Measurements from ENCODE around the gene C12orf75.

Gene C12orf75

DNA sequence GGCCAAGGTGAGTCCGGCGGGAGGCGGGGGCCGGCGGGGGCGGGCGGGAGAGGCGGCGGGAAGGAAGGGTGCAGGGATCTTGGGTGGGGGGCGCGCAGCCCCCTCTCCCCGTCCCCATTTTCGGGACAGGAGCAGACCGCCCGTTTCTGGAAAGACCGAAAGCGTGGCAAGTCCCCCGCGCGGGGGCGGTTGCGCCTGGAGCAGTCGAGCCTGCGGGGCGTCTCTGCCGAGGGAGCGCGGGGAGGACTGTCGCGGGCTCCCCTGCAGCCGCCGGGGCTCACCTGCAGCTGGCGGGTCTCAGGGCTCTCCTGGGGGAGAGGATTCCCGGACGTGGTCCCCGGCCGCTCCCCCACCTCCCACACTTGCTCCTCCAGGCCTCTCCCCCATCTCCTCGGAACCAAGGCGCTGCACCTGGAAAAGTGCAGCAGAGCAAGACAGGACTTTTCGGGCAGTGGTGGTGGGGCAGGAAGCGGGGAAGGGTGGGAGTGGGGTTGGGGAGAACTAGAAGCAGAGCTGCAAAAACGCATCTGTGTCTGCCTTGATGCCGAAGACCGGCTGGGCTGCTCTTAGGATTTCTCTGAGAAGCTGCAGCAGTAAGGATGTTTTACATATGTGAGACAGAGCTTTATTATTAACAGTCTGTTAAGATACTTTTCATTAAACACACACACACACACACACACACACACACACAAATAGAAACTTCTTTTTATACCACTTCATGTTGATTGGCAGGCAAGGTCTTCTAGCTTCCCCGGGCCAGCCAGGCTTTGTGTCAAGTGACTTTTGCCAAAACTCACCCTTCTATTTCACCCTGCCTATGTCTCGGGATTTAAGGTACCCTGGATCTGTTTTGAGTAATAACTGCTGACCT is 677 bp downstream of the C12orf75 start (continued):
- no peak for TF ChIP-seq IKZF3 (tag by site-specific recombination; IDR thresholded peaks at IDR 0.05)
- no peak for TF ChIP-seq ZNF558 (tag by site-specific recombination; IDR thresholded peaks at IDR 0.05)
- TF ChIP-seq ZNF561 (tag by site-specific recombination; IDR thresholded peaks at IDR 0.05; ENCODE audit: borderline replicate concordance) = no peak
- no peak for TF ChIP-seq ZNF174 (tag by site-specific recombination; IDR thresholded peaks at IDR 0.05)
- TF ChIP-seq, protein P1, sequence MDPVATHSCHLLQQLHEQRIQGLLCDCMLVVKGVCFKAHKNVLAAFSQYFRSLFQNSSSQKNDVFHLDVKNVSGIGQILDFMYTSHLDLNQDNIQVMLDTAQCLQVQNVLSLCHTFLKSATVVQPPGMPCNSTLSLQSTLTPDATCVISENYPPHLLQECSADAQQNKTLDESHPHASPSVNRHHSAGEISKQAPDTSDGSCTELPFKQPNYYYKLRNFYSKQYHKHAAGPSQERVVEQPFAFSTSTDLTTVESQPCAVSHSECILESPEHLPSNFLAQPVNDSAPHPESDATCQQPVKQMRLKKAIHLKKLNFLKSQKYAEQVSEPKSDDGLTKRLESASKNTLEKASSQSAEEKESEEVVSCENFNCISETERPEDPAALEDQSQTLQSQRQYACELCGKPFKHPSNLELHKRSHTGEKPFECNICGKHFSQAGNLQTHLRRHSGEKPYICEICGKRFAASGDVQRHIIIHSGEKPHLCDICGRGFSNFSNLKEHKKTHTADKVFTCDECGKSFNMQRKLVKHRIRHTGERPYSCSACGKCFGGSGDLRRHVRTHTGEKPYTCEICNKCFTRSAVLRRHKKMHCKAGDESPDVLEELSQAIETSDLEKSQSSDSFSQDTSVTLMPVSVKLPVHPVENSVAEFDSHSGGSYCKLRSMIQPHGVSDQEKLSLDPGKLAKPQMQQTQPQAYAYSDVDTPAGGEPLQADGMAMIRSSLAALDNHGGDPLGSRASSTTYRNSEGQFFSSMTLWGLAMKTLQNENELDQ (tag by site-specific recombination; IDR thresholded peaks at IDR 0.05; ENCODE audit: low read depth) = no peak
- TF ChIP-seq, protein P2, sequence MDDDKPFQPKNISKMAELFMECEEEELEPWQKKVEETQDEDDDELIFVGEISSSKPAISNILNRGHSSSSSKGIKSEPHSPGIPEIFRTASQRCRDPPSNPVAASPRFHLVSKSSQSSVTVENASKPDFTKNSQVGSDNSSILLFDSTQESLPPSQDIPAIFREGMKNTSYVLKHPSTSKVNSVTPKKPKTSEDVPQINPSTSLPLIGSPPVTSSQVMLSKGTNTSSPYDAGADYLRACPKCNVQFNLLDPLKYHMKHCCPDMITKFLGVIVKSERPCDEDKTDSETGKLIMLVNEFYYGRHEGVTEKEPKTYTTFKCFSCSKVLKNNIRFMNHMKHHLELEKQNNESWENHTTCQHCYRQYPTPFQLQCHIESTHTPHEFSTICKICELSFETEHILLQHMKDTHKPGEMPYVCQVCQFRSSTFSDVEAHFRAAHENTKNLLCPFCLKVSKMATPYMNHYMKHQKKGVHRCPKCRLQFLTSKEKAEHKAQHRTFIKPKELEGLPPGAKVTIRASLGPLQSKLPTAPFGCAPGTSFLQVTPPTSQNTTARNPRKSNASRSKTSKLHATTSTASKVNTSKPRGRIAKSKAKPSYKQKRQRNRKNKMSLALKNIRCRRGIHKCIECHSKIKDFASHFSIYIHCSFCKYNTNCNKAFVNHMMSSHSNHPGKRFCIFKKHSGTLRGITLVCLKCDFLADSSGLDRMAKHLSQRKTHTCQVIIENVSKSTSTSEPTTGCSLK (tag by site-specific recombination; IDR thresholded peaks at IDR 0.05) = no peak
- TF ChIP-seq ZNF202 (tag by site-specific recombination; IDR thresholded peaks at IDR 0.05; ENCODE audit: borderline replicate concordance) = no peak
- TF ChIP-seq, protein P3, sequence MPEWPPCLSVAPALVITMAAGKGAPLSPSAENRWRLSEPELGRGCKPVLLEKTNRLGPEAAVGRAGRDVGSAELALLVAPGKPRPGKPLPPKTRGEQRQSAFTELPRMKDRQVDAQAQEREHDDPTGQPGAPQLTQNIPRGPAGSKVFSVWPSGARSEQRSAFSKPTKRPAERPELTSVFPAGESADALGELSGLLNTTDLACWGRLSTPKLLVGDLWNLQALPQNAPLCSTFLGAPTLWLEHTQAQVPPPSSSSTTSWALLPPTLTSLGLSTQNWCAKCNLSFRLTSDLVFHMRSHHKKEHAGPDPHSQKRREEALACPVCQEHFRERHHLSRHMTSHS (tag by site-specific recombination; IDR thresholded peaks at IDR 0.05) = no peak
- TF ChIP-seq, protein P4, sequence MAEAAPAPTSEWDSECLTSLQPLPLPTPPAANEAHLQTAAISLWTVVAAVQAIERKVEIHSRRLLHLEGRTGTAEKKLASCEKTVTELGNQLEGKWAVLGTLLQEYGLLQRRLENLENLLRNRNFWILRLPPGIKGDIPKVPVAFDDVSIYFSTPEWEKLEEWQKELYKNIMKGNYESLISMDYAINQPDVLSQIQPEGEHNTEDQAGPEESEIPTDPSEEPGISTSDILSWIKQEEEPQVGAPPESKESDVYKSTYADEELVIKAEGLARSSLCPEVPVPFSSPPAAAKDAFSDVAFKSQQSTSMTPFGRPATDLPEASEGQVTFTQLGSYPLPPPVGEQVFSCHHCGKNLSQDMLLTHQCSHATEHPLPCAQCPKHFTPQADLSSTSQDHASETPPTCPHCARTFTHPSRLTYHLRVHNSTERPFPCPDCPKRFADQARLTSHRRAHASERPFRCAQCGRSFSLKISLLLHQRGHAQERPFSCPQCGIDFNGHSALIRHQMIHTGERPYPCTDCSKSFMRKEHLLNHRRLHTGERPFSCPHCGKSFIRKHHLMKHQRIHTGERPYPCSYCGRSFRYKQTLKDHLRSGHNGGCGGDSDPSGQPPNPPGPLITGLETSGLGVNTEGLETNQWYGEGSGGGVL (tag by site-specific recombination; IDR thresholded peaks at IDR 0.05) = peak; percentile 41; the same call in 1 of the 2 replicates
- TF ChIP-seq SP3 (tag by site-specific recombination; IDR thresholded peaks at IDR 0.05) = no peak
- TF ChIP-seq, protein P5, sequence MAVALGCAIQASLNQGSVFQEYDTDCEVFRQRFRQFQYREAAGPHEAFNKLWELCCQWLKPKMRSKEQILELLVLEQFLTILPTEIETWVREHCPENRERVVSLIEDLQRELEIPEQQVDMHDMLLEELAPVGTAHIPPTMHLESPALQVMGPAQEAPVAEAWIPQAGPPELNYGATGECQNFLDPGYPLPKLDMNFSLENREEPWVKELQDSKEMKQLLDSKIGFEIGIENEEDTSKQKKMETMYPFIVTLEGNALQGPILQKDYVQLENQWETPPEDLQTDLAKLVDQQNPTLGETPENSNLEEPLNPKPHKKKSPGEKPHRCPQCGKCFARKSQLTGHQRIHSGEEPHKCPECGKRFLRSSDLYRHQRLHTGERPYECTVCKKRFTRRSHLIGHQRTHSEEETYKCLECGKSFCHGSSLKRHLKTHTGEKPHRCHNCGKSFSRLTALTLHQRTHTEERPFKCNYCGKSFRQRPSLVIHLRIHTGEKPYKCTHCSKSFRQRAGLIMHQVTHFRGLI (tag by site-specific recombination; IDR thresholded peaks at IDR 0.05) = no peak
- TF ChIP-seq ZBTB17 (tag by site-specific recombination; IDR thresholded peaks at IDR 0.05) = peak; percentile 41; the same call in 1 of the 2 replicates
- TF ChIP-seq ZFP3 (tag by site-specific recombination; IDR thresholded peaks at IDR 0.05; ENCODE audit: low read depth) = no peak
- TF ChIP-seq, protein P6, sequence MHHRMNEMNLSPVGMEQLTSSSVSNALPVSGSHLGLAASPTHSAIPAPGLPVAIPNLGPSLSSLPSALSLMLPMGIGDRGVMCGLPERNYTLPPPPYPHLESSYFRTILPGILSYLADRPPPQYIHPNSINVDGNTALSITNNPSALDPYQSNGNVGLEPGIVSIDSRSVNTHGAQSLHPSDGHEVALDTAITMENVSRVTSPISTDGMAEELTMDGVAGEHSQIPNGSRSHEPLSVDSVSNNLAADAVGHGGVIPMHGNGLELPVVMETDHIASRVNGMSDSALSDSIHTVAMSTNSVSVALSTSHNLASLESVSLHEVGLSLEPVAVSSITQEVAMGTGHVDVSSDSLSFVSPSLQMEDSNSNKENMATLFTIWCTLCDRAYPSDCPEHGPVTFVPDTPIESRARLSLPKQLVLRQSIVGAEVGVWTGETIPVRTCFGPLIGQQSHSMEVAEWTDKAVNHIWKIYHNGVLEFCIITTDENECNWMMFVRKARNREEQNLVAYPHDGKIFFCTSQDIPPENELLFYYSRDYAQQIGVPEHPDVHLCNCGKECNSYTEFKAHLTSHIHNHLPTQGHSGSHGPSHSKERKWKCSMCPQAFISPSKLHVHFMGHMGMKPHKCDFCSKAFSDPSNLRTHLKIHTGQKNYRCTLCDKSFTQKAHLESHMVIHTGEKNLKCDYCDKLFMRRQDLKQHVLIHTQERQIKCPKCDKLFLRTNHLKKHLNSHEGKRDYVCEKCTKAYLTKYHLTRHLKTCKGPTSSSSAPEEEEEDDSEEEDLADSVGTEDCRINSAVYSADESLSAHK (tag by site-specific recombination; IDR thresholded peaks at IDR 0.05) = peak; percentile 29; the same call in 1 of the 2 replicates
- no peak for TF ChIP-seq ZNF133 (tag by site-specific recombination; IDR thresholded peaks at IDR 0.05)
- TF ChIP-seq, protein P7, sequence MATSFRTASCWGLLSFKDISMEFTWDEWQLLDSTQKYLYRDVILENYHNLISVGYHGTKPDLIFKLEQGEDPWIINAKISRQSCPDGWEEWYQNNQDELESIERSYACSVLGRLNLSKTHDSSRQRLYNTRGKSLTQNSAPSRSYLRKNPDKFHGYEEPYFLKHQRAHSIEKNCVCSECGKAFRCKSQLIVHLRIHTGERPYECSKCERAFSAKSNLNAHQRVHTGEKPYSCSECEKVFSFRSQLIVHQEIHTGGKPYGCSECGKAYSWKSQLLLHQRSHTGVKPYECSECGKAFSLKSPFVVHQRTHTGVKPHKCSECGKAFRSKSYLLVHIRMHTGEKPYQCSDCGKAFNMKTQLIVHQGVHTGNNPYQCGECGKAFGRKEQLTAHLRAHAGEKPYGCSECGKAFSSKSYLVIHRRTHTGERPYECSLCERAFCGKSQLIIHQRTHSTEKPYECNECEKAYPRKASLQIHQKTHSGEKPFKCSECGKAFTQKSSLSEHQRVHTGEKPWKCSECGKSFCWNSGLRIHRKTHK (tag by site-specific recombination; IDR thresholded peaks at IDR 0.05) = no peak
- no peak for TF ChIP-seq ZNF623 (tag by site-specific recombination; IDR thresholded peaks at IDR 0.05)
- TF ChIP-seq KLF8 (tag by site-specific recombination; IDR thresholded peaks at IDR 0.05) = no peak
- 0 out of 2 replicates have a peak, but pooled peaks have one; percentile 17 for TF ChIP-seq ZEB2 (tag by site-specific recombination; IDR thresholded peaks at IDR 0.05)
- TF ChIP-seq ZNF302 (tag by site-specific recombination; IDR thresholded peaks at IDR 0.05; ENCODE audit: low read depth) = no peak
- TF ChIP-seq MEIS1 (CRISPR knock-in tag; IDR thresholded peaks at IDR 0.05; ENCODE audit: borderline replicate concordance) = no peak
- TF ChIP-seq ZSCAN30 (tag by site-specific recombination; IDR thresholded peaks at IDR 0.05) = peak; percentile 31; the same call in 1 of the 2 replicates
- no peak for TF ChIP-seq ZNF324 (tag by site-specific recombination; IDR thresholded peaks at IDR 0.05)
- peak; percentile 49 for TF ChIP-seq ZNF335 (tag by site-specific recombination; conservative IDR thresholded peaks at IDR 0.05)
- peak; percentile 39; the same call in 1 of the 2 replicates for TF ChIP-seq ZBTB20 (tag by site-specific recombination; IDR thresholded peaks at IDR 0.05)
- no peak for TF ChIP-seq GLI2 (tag by site-specific recombination; IDR thresholded peaks at IDR 0.05; ENCODE audit: borderline replicate concordance, low read depth)
